Keratinocyte (primary cell): Measurements from ENCODE around the gene PCA3.

ENCODE experiments used
- CTCF ChIP-seq, 3 experiments: IDR thresholded peaks in 1 of 3; conservative IDR thresholded peaks in 1 of 3; optimal IDR thresholded peaks in 1 of 3; 2 replicates in 2 of 3; 3 replicates in 1 of 3; pipeline versions ENCODE3 to v1.5.1; 2011; ENCODE audit warnings: low read length in 3 of 3, mild to moderate bottlenecking in 3 of 3, moderate library complexity in 2 of 3, control low read depth in 1 of 3, inconsistent platforms in 1 of 3; ENCODE audit not compliant: insufficient read depth in 2 of 3; ENCODE audit errors: extremely low read depth in 1 of 3
- EZH2 ChIP-seq: IDR thresholded peaks from one replicate; pipeline ENCODE4 v1.6.1; 2012; ENCODE audit warnings: inconsistent platforms, mild to moderate bottlenecking, low read length, moderate library complexity

- TF ChIP-seq CTCF (optimal IDR thresholded peaks at IDR 0.05 in 1 of 3, IDR thresholded peaks at IDR 0.05 in 1 of 3, conservative IDR thresholded peaks at IDR 0.05 in 1 of 3; ENCODE audit: extremely low read depth in 1 of 3, insufficient read depth in 2 of 3, low read length in 3 of 3) = no peak
- no peak for TF ChIP-seq EZH2
These were observed 22.7 kb upstream of the PCA3 start for GRCh38 chr9:76741524-76741923.
